Measurements from ENCODE around the gene XRCC6.

Gene XRCC6

DNA sequence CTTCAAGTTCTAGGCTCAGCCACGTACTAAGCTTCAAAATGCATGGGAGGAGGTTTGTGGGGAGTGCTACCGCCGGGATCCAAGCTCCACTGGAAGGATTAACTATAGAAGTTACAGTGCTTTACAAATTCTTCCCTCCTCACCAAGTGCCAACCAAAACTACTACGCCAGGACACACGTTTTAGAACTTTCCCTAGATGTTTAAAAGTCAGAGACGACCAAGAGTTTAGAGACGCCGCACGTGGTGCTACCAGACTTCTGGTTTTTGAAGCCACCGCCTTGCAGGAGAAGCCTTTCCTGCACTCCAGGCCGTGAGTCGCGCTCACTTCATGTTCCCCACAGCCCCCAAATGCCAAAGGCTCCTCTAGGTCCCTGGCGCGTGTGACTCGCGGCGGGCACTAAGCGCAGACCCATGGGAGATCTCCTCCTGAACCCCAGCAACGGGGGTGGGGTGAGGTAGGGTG is 66.8 kb downstream of the XRCC6 start:
- DNase-seq (ENCODE audit: low spot score): no peak

DNA sequence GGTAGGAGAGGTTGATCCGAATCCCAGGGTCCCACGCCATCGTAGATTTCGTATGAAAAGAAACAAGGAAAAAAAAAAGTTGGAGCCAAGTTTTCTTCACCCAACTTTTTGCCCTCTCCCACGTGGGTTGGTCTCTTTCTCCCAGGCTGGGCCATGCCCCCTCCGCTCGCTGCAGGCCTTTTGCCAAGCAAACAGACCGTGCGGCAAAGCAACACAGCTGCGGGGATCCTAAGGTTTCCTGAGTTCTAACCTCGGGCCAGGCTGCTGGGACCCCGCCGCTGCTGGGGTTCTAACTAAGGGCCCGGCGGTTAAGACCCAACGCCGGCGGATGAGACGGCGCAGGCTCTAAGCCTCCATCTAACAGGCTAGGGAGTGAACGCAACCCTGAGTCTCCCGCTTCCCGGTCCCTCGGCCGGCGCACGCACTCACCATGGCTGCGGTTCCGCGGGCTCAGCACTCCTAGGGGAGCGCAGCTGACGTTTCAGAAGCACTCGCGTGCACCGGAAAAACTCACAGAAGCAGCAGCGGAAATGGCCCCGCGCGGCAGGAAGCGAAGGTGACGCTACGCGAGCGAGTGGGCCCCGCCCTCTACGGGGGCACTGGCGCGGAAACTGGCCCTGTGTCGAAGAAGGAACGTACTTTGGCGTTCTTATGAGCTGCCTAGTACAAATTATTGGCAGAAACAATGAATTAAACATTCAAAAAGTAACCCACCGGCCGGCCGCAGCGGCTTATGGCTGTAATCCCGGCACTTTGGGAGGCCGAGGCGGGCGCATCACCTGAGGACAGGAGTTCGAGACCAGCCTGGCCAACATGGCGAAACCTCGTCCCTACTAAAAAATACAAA is 67.5 kb downstream of the XRCC6 start, which contains the start of gene SNU13:
Gene SNU13, minus strand, starts transcription at position 503 of the 847 bp plus-strand sequence. Its CDS starts 71 bp downstream, at position 432.
- DNase-seq (ENCODE audit: low spot score): peak; percentile 87

GRCh38 chr22:41690476-41690875 is 69.4 kb downstream of the XRCC6 start:
- DNase-seq (ENCODE audit: low spot score): no peak

- DNase-seq (ENCODE audit: low spot score): no peak
These were observed 74.1 kb downstream of the XRCC6 start for GRCh38 chr22:41695211-41695610.

- no peak for DNase-seq (ENCODE audit: low spot score)
These were observed 75.6 kb downstream of the XRCC6 start for GRCh38 chr22:41696703-41697102.

DNA sequence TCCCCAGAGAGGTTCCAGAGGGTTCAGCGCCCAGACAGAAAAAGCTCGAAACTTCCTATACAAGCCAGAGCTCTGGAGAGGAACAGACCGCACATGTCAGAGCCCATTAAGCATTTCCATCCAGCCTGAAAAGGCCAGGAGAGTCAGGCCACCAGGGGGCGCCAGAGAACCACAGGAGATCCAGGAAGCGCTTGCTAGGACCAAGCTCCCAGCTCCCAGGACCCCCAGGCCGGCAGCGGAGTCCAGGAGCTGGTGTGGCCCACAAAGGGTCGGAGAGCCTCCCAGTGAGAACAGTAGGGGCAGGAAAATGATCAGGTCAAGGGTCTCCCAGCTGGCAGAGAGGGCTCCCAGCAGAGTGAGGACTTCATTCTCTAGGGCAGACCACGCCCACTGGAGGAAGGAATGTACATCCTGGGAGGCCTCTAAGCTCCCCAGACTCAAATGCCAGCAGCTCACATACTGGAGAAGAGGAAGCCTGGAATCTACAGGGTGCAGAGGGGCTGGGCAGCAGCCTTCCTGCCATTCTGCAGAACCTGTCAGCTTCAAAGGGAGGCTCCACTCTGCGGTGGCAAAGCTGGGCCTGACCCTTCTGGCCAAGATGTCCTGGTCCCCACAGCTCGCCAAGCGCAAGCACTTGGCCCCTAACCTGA is 76.2 kb downstream of the XRCC6 start:
- peak; percentile 88 for DNase-seq (ENCODE audit: low spot score)

GRCh38 chr22:41699264-41700107 is 78.4 kb downstream of the XRCC6 start, which contains the start of gene MEI1:
Gene MEI1 (plus strand): TSS chr22:41699503. CDS start chr22:41699539, 36 bp downstream.
- DNase-seq (ENCODE audit: low spot score): peak; percentile 92

DNA sequence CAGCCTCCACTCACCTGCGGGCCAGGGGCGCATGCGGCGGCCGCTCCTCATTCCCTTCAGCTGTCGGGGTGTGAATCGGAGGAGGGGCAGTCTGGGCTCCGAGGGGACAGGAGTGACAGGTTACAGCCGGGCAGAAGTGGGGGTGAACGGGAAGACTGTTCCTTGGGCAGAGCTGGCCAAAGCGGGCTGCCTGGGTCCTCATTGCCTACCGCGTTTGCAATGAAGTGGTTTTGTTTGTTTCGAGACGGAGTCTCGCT is 78.9 kb downstream of the XRCC6 start:
- DNase-seq (ENCODE audit: low spot score): no peak

DNA sequence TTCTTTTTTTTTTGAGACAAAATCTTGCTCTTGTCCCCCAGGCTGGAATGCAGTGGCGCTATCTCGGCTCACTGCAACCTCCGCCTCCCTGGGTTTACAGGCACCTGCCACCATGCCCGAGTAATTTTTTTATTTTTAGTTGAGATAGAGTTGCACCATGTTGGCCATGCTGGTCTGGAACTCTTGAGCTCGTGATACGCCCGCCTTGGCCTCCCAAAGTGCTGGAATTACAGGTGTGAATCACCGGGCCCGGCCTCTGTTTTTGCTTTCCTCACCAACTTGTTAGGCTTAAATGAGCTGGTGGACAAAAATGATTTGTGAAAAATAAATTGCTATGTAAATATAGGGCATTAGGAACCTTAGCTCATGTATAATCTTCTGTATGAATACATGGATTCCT is 81.7 kb downstream of the XRCC6 start:
- no peak for DNase-seq (ENCODE audit: low spot score)

GRCh38 chr22:41709341-41709740 is 88.2 kb downstream of the XRCC6 start:
- DNase-seq (ENCODE audit: low spot score): no peak

- DNase-seq (ENCODE audit: low spot score): no peak
These were observed 91.9 kb downstream of the XRCC6 start for GRCh38 chr22:41713004-41713403.
